ENCODE data around the gene SERPINA5.
"Not testable (repeated sequence)": the region's sequence is repeated elsewhere in the genome, so short reads cannot be mapped to it uniquely, and the experiment has no call there.

The SERPINA5 gene

DNA sequence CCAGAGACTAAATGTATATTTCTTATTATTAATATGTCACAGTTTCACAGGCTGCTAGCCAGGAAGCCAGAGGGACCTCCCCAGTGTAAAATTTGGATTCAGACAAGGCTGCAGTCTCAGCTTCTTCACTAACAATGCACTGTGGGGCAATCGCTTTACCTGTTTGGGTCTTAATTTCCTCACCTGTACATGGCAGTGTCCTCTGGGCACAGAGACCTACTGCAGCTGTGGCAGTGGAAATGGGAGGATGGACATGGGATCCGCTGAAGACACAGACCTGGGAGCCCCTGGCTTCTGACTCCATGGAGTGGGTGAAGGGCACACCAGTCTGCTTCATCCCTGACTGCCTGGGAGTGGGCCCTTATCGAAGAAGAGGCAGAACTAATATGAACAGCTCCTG is 6.9 kb upstream of the SERPINA5 start:
- TF ChIP-seq, protein P1, sequence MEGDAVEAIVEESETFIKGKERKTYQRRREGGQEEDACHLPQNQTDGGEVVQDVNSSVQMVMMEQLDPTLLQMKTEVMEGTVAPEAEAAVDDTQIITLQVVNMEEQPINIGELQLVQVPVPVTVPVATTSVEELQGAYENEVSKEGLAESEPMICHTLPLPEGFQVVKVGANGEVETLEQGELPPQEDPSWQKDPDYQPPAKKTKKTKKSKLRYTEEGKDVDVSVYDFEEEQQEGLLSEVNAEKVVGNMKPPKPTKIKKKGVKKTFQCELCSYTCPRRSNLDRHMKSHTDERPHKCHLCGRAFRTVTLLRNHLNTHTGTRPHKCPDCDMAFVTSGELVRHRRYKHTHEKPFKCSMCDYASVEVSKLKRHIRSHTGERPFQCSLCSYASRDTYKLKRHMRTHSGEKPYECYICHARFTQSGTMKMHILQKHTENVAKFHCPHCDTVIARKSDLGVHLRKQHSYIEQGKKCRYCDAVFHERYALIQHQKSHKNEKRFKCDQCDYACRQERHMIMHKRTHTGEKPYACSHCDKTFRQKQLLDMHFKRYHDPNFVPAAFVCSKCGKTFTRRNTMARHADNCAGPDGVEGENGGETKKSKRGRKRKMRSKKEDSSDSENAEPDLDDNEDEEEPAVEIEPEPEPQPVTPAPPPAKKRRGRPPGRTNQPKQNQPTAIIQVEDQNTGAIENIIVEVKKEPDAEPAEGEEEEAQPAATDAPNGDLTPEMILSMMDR (IDR thresholded peaks at IDR 0.05; ENCODE audit: low read depth, low read length, missing control alignments): no peak
- DNase-seq (ENCODE audit: extremely low read depth, low read depth): no peak
- no peak overlapping the region for H3K4me3 ChIP-seq (replicated peaks; ENCODE audit: low read depth, low read length)

GRCh38 chr14:94575730-94576585 is 5.3 kb upstream of the SERPINA5 start:
- TF ChIP-seq, protein P1 (IDR thresholded peaks at IDR 0.05; ENCODE audit: low read depth, low read length, missing control alignments): no peak
- DNase-seq (ENCODE audit: extremely low read depth, low read depth): no peak
- no peak overlapping the region for H3K4me3 ChIP-seq (replicated peaks; ENCODE audit: low read depth, low read length)

DNA sequence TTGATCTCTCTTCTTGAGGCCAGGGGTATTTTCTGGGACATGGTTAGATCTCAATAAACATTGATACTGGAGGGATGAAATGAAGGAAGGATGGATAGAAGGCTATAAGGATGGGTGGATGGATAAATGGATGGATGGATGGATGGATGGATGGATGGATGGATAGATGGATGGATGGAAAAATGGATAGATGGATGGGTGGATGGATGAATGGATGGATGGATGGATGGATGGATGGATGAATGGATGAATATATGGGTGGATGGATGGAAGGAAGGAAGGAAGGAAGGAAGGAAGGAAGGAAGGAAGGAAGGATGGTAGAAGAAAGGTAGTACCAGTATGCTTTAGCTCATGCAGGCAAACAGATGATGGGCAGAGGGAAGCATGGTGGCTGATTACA is 3.8 kb upstream of the SERPINA5 start:
- not testable (repeated sequence) for H3K4me3 ChIP-seq (replicated peaks; ENCODE audit: low read depth, low read length); DNase-seq (ENCODE audit: extremely low read depth, low read depth)

DNA sequence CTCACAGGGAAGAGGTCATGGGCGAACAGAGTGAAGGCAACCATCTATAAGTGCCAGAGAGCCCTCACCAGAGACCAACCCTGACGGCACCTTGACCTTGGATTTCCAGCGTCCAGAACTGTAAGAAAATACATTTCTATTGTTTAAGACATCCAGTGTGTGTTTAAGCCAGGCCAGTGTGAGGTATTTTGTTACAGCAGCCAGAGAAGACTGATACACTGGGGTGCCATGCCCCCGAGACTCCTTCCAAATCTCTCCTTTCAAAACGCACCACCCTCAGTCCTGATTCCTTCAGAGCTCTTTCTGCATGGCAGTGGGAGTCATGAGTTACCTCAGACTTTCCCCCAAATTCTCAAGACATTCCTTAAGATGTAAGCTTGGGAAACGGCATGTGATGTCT is 2.5 kb upstream of the SERPINA5 start:
- TF ChIP-seq, protein P1 (IDR thresholded peaks at IDR 0.05; ENCODE audit: low read depth, low read length, missing control alignments): no peak

DNA sequence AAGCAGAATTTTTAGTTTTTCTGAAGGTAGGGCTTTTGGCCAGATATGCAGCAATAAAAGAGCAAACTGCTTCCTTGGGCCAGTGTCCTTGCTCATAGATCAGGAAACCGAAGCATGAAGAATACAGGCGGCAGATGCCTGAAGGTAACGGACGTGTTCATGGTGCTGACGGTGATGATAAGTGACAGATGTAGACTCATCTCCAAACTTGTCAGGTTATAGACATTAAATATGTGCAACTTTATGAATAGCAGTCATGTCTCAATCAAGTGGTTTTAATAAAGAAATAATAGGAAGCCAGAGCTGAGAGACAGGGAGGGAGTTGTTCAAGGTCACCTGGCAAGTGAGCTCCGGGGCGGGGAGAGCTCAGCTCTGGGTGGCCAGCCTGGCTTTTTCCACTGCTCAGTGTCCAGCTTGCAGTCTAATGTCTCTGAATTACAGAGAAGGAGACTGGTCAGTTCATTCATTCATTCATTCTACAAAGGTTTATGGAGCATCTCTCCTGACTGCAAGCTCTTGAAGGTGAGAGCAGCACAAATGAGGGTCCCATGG is 1.0 kb downstream of the SERPINA5 start:
- TF ChIP-seq, protein P1 (IDR thresholded peaks at IDR 0.05; ENCODE audit: low read depth, low read length, missing control alignments): no peak
- no peak overlapping the region for H3K4me3 ChIP-seq (replicated peaks; ENCODE audit: low read depth, low read length)

More for the DNA sequence above, 2.5 kb upstream of the SERPINA5 start:
- no peak for DNase-seq (ENCODE audit: extremely low read depth, low read depth)
- H3K4me3 ChIP-seq (replicated peaks; ENCODE audit: low read depth, low read length): no peak overlapping the region

GRCh38 chr14:94582851-94583250 is 1.6 kb downstream of the SERPINA5 start:
- no peak overlapping the region for H3K4me3 ChIP-seq (replicated peaks; ENCODE audit: low read depth, low read length)
- TF ChIP-seq, protein P1 (IDR thresholded peaks at IDR 0.05; ENCODE audit: low read depth, low read length, missing control alignments): no peak
- no peak for DNase-seq (ENCODE audit: extremely low read depth, low read depth)

More for the DNA sequence above, 1.0 kb downstream of the SERPINA5 start:
- DNase-seq (ENCODE audit: extremely low read depth, low read depth): no peak

DNA sequence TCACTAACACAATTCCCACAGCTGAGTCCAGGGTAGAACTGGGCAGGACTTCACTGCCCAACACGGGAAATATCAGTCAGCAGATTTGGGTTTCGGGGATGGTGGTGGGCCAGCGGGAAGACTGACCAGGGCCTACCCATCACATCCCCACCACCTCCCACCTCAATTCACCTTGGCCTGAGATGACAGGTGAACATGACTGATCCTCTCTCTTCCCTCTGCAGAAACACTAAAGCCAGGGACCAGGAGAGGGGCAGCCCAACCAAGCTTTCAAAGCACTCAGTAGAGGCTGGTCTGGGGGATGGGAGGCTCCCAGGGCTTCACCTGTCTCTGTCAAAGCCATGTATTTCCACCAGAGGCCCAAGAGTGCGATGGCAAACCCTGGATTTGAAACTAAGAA is 2.3 kb downstream of the SERPINA5 start:
- TF ChIP-seq, protein P1 (IDR thresholded peaks at IDR 0.05; ENCODE audit: low read depth, low read length, missing control alignments): no peak
- DNase-seq (ENCODE audit: extremely low read depth, low read depth): no peak
- H3K4me3 ChIP-seq (replicated peaks; ENCODE audit: low read depth, low read length): no peak overlapping the region

All from HFF-Myc (cell line).